SKM-1 (cell line): ENCODE measurements around the gene RHOG.
A peak's percentile ranks its signal among the peaks of the same experiment; 100 is the strongest.
"Not testable (repeated sequence)": the region's sequence is repeated elsewhere in the genome, so short reads cannot be mapped to it uniquely, and the experiment has no call there.

ENCODE experiments used
- DNase-seq: peaks from one replicate; lab custom pipeline; 2025; ENCODE audit not compliant: unreplicated experiment; lab: John Stamatoyannopoulos, UW

The RHOG gene

DNA sequence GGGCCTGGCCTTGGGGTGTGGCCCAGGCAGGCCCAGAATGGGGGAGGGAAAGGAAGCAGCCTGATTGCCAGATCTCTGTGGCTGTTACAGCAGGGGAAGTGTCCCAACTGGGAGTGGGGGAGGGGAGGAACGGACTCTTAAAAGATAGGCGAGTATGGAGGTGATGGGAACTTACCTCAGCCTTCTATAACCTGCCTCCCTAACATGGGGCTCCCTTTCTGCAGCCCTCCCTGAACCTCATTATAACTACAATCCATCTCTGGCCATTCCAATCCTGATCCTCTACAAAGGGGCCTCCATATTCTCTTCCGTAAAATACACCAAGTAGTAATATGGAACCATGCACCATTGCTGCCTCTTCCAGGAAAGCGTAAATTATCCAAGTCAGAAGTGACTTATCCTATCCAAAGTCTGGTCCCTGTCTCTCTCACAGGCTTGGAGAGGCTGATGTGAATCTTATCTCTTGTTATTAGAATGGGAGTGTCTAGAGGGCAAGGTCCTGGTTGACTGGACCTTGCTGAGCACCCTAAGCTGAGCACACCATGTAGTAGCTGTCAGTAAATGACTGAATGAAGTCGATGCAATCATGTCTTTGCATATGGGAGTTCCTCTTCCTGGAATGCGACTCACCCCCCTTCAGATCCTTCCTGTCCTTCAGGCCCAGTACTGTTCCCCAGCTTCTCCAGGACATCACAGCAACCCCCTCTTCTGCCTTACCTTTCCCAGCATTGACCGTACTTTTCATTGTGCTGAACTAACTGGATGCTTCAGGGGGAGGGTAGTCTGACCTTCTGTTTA lies 5.9 kb downstream of the RHOG start:
- peak; percentile 86 for DNase-seq

DNA sequence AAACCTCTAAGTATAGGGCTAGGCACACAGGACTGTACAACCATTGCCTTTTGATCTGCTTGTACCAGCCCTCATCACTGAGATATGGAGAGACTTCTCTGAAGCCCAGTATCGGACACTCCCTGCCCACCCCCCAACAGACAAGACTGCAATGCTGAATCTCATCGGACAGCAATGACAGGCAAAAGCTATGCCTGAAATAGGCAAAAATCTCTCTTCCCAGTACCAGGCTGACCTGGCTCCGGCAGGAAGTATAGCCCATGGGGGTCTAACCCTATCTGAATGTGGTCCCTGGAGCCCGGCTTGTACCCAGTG lies 6.5 kb downstream of the RHOG start:
- no peak for DNase-seq

DNA sequence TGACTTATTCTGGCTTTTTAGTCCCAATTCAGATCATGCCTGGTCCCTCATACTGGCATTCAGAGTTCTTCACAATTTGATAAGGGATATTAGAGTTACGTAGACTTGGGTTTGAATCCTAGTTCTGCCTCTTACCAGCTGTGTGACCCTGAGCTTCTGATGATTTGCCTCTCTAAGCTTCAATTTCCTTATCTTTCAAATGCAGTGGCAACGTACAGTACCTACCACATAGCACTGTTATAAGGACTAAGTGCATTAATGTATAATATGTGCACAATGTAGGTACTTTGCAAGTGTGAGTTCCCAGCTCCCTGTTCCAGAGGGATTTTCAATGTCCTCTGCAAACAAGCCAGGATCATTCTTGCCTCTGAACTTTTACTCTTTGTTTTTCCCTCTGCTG lies 7.3 kb downstream of the RHOG start:
- DNase-seq, result no peak

DNA sequence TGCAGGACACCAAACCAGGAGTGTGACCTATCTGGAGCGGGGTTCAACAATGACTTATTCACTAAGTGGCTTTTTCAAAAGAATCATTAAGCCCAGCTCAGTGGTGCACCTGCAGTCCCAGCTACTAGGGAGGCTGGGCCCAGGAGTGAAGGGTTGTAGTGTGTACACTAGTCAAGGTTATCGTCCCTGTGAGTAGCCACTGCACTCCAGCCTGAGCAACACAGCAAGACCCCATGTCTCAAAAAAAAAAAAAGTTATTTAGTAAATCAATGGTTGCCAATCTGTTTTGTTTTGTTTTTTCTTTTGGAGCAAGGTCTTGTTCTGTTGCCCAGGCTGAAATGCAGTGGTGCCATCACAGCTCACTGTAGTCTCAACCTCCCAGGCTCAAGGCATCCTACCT lies 7.9 kb downstream of the RHOG start:
- no peak for DNase-seq

DNA sequence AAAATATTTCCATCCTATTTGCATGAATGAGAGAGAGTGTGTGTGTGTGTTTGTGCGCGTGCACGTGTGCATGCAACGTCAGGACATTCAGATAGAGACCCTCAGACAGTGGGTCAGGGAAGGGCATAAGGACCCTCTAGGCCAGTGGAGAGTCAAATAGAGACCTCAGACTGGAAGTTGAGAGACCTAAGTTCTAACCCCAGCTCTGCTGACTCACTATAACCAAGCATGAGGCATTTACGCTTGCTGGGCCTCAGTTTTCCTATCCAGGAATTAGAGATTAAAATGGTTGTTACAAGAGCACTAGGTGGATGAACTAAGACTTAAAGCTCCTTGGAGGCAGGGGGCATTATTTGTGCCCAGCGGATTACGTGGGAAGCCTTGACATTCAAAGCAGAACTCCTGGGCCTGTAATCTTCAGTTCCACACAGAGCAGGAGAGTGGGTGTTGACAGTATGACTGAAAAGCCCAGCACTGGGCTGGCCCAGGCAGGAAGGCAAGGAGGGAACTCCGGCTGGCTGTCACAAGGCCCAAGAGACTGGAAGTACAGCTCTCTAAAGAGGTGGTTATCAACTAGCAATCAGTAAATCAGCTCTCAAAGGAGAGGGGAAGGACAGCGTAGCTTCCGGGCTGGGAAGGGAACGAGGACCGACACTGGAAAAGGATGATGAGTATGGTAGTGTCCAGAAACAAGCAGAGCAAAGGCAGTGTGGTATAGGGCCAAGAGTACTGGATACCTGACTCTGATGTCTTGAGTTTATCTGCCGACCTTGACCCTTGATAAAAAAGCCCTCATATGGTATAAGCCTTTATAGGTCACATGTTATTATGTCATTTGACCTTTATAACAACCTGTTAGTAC lies 9.2 kb downstream of the RHOG start:
- no peak for DNase-seq

DNA sequence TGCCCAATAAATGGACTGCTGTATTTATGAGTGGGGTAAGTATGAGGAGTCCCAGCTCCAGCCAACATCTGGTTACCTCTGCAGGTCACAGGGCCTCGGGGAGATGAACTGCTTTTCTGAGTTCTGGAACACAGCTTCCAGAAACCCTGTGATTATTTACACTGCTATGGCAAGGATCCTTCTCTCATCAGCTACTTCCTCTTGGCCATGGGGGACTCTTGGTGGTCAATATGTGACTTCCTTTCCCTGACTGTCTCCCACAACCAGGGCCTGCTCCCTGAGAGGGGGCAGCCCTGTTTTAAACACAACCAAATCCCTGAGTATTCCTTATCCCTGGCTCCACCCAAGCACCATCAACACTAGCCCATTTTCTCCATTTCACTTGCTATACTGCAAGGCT lies 10.0 kb downstream of the RHOG start:
- DNase-seq, result peak; percentile 32

DNA sequence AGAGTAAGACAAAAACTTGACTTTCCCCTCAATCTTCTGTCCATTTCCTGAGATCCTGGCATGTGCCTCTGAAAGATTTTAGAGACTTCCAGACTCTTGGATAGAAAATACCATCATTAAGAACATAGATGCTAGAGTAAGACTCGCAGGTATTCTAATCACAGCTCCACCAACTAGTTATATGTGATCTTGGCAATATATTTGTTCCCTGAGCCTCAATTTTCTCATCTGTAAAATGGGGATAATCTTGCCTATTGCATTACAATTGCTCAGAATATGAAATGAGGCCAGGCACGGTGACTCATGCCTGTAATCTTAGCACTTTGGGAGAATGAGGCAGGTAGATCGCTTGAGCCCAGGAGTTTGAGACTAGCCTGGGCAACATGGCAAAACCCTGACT lies 10.7 kb downstream of the RHOG start:
- no peak for DNase-seq

DNA sequence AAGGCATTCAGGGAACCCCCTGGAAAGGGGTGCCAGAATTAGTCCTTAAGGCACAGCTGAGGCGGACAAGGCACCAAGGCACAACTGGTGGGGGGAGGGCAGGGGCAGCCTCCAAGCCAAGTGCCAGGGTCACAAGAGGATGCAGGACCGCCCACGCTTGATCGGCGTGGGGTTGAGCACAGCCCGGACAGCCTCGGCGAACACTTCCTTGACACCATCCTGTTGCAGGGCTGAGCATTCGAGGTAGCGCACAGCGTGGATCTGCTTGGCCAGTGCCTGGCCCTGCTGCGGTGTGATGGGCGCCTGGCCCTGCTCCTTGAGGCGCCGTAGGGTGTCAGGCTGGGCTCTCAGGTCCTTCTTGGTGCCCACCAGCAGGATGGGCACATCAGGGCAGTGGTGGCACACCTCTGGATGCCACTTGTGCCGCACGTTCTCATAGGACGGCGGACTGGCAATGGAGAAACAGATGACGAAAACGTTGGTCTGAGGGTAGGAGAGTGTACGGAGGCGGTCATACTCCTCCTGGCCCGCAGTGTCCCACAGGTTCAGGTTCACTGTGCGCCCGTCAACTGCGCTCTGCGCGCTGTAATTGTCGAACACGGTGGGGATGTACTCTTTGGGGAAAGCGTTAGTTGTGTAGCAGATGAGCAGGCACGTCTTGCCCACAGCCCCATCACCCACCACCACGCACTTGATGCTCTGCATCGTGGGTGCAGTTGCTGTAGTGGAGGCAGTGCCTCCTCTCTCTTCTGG lies 13.1 kb downstream of the RHOG start:
- DNase-seq, result no peak

DNA sequence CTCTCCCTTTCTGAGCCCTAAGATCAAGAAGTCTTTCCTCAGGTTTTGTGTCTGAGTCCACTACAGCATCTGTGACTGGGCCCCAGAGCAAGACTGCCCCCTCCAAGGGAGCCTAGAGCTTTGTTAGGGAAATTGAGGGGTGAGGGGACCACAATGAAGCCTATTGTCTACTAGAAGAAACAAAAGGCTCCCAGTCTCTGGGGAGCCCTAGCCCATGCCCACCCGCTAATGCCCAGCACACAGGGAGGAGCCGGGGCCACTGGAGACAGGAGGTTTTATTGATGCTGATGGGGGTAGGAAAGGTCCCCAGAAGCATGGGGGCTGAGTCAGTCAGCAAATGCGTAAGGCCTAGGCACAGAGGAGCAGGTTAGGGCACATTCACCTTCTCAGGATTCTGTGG lies 14.0 kb downstream of the RHOG start:
- DNase-seq, result no peak

DNA sequence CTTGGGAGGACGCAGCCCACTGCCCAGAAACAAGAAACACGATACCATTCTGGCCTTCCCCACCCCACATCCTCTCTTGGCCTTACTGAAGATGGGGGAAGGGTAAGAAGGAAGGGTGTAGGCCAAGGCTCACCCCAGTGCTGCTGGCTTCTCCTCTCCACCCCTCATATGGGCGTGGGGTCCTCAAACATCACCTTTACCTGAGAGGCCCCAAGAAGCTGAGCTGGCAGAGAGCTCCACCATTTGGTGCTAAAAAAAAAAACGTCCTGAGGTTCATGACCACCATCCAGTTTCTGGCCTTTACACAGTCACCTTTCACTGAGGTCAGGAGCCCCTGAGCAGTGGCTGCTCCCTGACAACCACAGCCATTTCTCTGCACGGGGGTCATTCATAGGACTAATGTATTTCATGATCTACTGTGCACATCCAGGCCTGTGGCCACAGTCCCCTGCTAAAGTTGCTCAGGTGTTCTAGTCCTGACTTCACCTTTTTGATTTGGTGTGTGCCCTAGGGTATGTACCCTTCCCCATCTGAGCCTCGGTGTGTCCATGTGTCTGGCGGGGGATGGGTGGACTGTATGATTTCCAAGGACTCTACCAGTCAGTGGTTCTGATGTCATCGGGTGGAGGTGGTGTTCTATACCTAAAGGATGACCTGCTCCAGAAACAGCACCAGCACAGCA lies 15.1 kb downstream of the RHOG start:
- DNase-seq, result no peak

DNA sequence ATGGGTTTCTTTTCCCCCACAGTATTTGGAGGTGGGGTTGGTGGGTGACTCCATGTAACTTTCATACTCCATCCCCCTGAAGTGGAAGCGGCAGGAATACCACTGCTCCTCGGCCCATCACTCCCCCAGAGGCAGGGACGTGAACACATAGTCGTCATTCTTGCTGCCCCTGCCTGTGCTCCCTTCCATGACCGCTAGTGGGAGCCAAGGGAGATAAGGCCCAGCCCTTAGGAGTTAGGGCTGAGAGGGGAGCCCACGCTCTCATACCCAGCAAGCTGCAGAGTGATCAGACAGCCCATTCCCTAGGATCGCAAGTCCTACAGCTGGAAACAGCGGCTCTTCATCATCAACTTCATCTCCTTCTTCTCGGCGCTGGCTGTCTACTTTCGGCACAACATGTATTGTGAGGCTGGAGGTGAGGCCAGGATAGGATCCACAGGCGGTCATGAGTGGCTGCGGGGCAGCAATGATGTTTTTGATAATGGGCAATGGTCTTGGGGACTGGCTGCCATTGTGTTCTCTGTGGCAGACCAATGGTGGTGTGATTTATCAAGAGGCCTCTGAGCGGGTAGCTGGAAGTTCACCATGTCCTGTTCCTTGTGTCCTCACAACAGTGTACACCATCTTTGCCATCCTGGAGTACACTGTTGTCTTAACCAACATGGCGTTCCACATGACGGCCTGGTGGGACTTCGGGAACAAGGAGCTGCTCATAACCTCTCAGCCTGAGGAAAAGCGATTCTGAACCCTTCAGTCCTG lies 15.9 kb downstream of the RHOG start:
- DNase-seq, result peak; percentile 78

DNA sequence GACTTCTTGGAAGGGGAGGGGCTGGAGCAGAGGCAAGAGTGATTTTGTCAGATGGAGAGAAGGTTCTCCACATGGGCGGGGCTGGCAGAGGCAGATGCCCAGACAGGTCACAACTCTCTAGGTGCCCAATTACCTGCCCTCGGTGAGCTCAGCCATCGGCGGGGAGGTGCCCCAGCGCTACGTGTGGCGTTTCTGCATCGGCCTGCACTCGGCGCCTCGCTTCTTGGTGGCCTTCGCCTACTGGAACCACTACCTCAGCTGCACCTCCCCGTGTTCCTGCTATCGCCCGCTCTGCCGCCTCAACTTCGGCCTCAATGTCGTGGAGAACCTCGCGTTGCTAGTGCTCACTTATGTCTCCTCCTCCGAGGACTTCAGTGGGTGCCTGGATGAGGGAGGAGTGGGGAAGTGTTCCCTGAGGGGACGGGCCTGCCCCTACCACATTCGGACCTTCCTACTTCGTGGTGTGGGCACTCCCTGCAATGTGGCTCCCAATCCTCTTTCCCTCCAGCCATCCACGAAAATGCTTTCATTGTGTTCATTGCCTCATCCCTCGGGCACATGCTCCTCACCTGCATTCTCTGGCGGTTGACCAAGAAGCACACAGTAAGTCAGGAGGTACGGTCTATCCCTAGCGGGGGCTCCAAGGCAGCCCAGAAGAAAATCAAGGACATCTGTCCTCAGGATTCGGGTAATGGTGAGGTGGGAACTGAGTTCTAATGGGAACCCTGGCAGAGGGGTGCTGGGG lies 16.8 kb downstream of the RHOG start:
- DNase-seq, result no peak

DNA sequence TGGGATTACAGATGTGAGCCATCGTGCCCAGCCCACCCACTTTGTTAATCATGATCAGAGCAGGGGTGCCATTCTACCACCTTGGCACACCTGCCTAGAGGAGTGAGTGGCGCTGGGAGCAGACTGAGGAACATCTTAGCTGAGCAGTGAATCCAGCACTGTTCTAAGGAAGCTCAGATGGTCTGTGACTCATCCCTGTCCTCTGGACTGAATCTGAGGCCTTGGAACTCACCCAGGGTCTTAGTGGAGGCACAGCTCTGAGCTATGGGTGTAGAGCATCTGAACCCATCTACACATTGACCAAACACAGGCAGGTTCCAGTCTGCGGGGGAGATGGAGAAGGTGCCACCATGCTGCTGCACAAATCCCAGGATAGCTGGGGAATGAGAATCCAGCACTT lies 17.5 kb downstream of the RHOG start:
- no peak for DNase-seq

DNA sequence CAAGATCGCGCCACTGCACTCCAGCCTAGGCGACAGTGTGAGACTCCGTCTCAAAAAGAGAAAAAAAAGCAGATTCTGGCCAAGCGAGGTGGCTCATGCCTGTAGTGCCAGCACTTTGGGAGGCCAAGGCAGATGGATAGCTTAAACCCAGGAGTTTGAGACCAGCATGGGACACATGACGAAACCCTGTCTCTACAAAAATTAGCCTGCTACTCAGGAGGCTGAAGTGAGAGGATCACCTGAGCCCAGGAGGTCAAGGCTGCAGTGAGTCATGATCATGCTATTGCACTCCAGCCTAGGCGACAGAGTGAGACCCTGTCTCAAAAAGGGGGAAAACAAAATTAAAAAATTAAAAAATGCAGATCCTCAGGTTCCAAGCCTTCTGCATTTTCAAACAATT lies 18.4 kb downstream of the RHOG start:
- no peak for DNase-seq

DNA sequence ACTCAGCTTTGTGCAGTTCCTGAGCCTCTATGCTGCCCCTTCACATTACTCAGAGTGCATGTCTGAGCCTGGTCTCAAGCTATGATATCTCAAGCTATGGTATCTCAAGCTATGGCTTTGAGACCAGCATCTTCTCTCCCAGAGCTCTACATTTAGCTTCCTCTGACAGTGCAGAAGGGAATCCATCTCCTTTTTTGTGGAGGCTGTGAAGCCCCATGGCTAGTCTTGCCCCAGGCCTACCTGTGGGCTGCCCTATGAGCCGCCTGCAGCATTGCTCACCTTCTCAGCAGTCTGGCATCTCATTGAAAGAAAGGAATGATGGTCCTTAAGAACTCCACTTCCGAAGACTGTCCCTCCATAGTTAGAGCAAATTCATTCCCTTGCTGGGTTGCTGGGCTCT lies 19.8 kb downstream of the RHOG start:
- no peak for DNase-seq

DNA sequence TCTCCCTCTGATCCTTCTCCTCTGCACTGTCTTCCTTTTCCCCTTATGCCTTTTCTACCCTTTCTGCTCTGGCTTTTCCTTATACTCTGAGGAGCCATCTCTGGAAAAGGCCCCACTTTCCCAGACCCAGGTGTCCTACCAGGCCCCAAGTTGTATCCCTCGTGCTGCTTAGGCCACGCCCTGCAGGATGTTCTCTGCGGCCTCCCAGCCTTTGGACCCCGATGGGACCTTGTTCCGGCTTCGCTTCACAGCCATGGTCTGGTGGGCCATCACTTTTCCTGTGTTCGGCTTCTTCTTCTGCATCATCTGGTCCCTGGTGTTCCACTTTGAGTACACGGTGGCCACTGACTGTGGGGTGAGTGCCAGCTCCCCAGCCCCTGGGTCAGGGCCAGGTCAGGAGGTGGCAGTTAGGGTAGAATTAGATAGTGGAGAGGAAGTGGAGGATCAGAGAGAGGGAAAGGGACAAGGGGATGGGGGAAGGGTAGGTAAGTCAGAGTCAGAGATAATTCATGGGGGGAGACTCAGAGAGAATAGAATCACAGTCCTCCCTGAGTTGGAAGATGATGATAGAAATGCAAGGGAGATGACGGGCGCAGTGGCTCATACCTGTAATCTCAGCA lies 23.5 kb downstream of the RHOG start:
- no peak for DNase-seq

DNA sequence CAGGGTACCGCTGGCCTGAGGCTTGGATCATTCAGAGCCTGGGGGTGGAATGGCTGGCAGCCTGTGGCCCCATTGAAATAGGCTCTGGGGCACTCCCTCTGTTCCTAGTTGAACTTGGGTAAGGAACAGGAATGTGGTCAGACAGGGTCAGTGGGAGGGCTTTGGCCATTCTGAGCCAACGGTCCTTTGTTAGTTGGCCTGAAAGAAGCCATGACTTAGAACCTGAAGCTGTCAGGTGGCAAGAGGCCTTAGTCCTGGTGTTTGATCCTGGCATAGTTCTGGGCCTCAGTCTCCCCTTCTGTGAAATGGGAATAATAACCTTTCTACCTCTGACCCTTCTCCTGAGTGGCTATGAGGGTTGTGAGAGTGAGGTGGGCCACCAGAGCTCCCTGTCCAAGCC lies 24.1 kb downstream of the RHOG start:
- DNase-seq, result no peak

DNA sequence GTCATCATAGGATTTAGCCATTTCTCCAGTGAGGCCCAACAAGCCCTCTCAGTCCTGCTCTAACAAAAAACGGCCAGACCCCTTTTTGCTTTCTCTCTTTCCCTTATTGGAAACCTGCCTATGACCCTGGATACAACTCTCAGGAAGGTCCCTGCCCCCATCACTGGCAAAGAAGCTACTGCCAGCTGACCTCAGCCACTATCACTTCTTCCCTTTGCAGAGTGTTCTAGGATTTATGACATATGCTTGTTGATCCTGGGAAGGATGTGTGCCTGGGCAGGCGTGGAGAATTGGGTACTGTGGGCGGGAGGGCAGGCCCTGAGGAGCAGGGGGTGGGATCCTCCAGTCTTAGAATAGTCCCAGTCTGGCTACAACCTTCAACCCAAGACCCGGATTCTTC lies 24.9 kb downstream of the RHOG start:
- no peak for DNase-seq

DNA sequence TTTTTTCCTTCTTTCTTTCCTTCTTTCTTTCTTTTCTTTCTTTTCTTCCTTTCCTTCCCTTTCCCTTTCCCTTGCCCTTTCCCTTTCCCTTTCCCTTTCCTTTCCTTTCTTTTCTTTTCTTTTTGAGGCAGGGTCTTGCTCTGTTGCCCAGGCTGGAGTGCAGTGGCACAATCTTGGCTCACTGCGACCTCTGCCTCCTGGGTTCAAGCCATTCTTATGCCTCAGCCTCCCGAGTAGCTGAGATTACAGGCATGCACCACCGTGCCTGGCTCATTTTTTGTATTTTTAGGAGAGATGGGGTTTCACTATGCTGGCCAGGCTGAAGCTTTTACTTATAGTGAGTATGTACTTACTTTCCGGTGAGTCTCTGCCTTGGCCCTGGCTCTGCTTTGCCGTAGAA lies 25.9 kb downstream of the RHOG start:
- DNase-seq, result not testable (repeated sequence)
